ENCODE measurements around the gene ADAMTS14. TPM values are rescaled to one million over a fixed set of nuclear protein-coding genes. Genes with fewer than 3 reads are reported as not detected.

The ADAMTS14 gene
- total RNA-seq, 2 donors from 2014 or later, result 0.44 to 0.79 TPM

DNA sequence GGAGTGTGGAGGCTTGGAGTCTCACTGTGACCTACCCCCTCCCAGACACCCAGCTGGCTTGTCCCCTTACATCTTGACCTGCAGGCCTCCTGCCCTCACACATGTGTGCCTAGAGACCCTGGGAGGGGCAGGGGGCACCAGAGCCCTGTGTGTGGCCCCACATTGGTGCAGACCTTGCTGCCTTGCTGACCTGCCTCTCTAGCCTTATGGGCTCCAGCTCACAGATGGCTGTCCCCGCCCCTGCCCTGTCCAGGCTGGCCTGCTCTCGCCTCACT lies 9.4 kb downstream of the ADAMTS14 start:
- DNase-seq, result no peak
- Histone ChIP-seq H3K4me1 (ENCODE audit: control insufficient read depth, insufficient read depth, low read length) (no peaks in the 10 kb centered on the region), H3K4me3 (ENCODE audit: low read length) (no peak overlapping the region), H3K27ac (ENCODE audit: low read depth, low read length) (no peak overlapping the region), H3K36me3 (ENCODE audit: control insufficient read depth, insufficient read depth, low read length) (no peaks in the 10 kb centered on the region), H3K9me3 (ENCODE audit: control insufficient read depth, low read length) (no peaks in the 10 kb centered on the region), H3K27me3 (ENCODE audit: control insufficient read depth, insufficient read depth, low read length, poor library complexity, severe bottlenecking) (no peaks in the 10 kb centered on the region), H3K9ac (ENCODE audit: extremely low read depth, low read length, poor library complexity, severe bottlenecking) (no peak overlapping the region)
- TF ChIP-seq, protein P1, sequence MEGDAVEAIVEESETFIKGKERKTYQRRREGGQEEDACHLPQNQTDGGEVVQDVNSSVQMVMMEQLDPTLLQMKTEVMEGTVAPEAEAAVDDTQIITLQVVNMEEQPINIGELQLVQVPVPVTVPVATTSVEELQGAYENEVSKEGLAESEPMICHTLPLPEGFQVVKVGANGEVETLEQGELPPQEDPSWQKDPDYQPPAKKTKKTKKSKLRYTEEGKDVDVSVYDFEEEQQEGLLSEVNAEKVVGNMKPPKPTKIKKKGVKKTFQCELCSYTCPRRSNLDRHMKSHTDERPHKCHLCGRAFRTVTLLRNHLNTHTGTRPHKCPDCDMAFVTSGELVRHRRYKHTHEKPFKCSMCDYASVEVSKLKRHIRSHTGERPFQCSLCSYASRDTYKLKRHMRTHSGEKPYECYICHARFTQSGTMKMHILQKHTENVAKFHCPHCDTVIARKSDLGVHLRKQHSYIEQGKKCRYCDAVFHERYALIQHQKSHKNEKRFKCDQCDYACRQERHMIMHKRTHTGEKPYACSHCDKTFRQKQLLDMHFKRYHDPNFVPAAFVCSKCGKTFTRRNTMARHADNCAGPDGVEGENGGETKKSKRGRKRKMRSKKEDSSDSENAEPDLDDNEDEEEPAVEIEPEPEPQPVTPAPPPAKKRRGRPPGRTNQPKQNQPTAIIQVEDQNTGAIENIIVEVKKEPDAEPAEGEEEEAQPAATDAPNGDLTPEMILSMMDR (conservative IDR thresholded peaks at IDR 0.05), result no peak
- H3K4me1 Mint-ChIP-seq, result peaks cover 14% of the 10 kb centered on the region
- no peaks in the 10 kb centered on the region for H3K27me3 Mint-ChIP-seq (ENCODE audit: insufficient read depth)
- 89 to 94% methylated on average over 2 of the region's 2 CpGs for WGBS, 2 experiments (ENCODE audit: insufficient coverage in 1 of 2, insufficient read length in 1 of 2)
- no peak overlapping the region for H3K27ac Mint-ChIP-seq
- H3K4me3 Mint-ChIP-seq, result no peak overlapping the region
- H3K9me3 Mint-ChIP-seq, result peaks cover 5% of the 10 kb centered on the region
- H3K36me3 Mint-ChIP-seq (ENCODE audit: low read depth), result no peaks in the 10 kb centered on the region

DNA sequence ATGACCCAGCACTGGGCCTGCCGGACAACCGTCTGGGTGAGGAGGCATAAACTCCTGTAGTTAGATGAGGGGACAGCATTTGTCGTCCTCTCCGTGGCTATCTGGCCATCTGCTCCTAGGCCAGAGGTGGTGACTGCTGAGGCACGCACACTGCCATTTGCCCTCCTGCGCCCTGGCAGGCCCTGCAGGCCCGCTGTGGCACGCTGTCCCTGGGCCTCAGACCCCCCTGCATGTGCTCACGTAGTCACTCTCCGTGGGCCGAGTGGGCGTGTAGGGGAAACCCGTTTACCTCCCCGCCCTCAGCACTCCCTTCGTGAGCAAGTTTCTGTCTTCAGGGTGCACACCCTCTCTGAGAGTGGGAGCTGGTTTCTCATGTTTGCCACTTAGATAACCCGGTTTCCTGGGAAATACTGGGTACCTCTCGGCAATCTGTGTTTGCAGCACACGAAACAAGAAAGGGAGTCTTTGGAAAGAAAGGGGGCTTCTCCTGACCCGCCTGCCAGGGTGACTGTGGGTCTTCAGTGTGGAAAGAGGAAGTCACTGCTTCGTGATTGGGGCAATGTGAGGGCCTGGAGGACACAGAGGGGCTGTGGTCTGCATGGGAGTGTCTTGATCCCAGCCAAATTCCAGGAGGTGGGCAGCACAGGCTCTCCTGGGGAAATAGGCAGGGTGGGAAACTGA lies 10.8 kb downstream of the ADAMTS14 start:
- H3K36me3 ChIP-seq (ENCODE audit: control insufficient read depth, insufficient read depth, low read length), result no peaks in the 10 kb centered on the region
- WGBS, 2 experiments (ENCODE audit: insufficient coverage in 1 of 2, insufficient read length in 1 of 2), result 93 to 94% methylated on average over 18 to 20 of the region's 20 CpGs
- no peak overlapping the region for H3K27ac ChIP-seq (ENCODE audit: low read depth, low read length)
- no peak overlapping the region for H3K27ac Mint-ChIP-seq
- peaks cover 5% of the 10 kb centered on the region for H3K9me3 Mint-ChIP-seq
- peaks cover 14% of the 10 kb centered on the region for H3K4me1 Mint-ChIP-seq
- TF ChIP-seq, protein P1 (conservative IDR thresholded peaks at IDR 0.05), result no peak
- no peak for DNase-seq
- no peak overlapping the region for H3K9ac ChIP-seq (ENCODE audit: extremely low read depth, low read length, poor library complexity, severe bottlenecking)
- H3K27me3 Mint-ChIP-seq (ENCODE audit: insufficient read depth), result no peaks in the 10 kb centered on the region
- H3K4me3 ChIP-seq (ENCODE audit: low read length), result no peak overlapping the region
- H3K27me3 ChIP-seq (ENCODE audit: control insufficient read depth, insufficient read depth, low read length, poor library complexity, severe bottlenecking), result no peaks in the 10 kb centered on the region
- H3K4me1 ChIP-seq (ENCODE audit: control insufficient read depth, insufficient read depth, low read length), result no peaks in the 10 kb centered on the region
- H3K4me3 Mint-ChIP-seq, result no peak overlapping the region
- no peaks in the 10 kb centered on the region for H3K36me3 Mint-ChIP-seq (ENCODE audit: low read depth)
- no peaks in the 10 kb centered on the region for H3K9me3 ChIP-seq (ENCODE audit: control insufficient read depth, low read length)

DNA sequence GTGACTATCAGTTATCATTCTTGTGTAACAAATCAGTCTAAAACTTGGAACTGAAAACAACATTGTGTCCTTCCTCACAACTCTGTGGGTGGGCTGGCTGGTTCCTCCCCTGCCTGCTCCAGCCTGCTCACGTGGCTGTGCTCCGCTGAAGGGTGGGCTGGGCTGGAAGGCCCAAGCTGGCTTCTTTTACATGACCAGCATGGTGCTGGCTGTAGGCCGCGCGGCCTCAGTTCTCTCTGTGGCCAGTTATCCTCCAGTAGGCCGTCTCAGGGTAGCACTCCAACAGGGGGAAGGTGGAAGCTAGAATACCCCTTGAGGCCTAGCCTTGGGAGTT lies 11.3 kb downstream of the ADAMTS14 start:
- Histone ChIP-seq H3K36me3 (ENCODE audit: control insufficient read depth, insufficient read depth, low read length) (no peaks in the 10 kb centered on the region), H3K4me1 (ENCODE audit: control insufficient read depth, insufficient read depth, low read length) (no peaks in the 10 kb centered on the region), H3K9me3 (ENCODE audit: control insufficient read depth, low read length) (no peaks in the 10 kb centered on the region), H3K27ac (ENCODE audit: low read depth, low read length) (no peak overlapping the region), H3K9ac (ENCODE audit: extremely low read depth, low read length, poor library complexity, severe bottlenecking) (no peak overlapping the region), H3K4me3 (ENCODE audit: low read length) (no peak overlapping the region), H3K27me3 (ENCODE audit: control insufficient read depth, insufficient read depth, low read length, poor library complexity, severe bottlenecking) (no peaks in the 10 kb centered on the region)
- Mint-ChIP-seq H3K27me3 (ENCODE audit: insufficient read depth) (no peaks in the 10 kb centered on the region), H3K36me3 (ENCODE audit: low read depth) (no peaks in the 10 kb centered on the region), H3K27ac (no peak overlapping the region), H3K9me3 (peaks cover 5% of the 10 kb centered on the region), H3K4me1 (peaks cover 14% of the 10 kb centered on the region), H3K4me3 (no peak overlapping the region)
- DNase-seq, result no peak
- 60 to 81% methylated on average over 2 to 6 of the region's 6 CpGs for WGBS, 2 experiments (ENCODE audit: insufficient coverage in 1 of 2, insufficient read length in 1 of 2)
- TF ChIP-seq, protein P1 (conservative IDR thresholded peaks at IDR 0.05), result no peak

All from endodermal cell (in vitro differentiated cells).